SK-N-SH treated with all-trans-retinoic acid at 6 μM for 48 hours (cell line): Measurements from ENCODE around the gene TNRC6B.

ENCODE experiments used
- ARNTL ChIP-seq: fragments of 450-650 bp; formaldehyde crosslinking; IDR thresholded peaks from 2 replicates; pipeline ENCODE4 v1.5.0; 2020; ENCODE audit warnings: low read depth, mild to moderate bottlenecking, moderate library complexity, borderline replicate concordance
- GLIS3 ChIP-seq: fragments of 250-450 bp; sonication (Bioruptor Pico); IDR thresholded peaks from 2 replicates; pipeline ENCODE4 v1.5.0; 2020; ENCODE audit warnings: mild to moderate bottlenecking, moderate library complexity
- OSR1 ChIP-seq: fragments of 250-450 bp; sonication (Bioruptor Pico); IDR thresholded peaks from 2 replicates; pipeline ENCODE4 v1.8.0; 2022; ENCODE audit warnings: moderate library complexity, mild to moderate bottlenecking, inconsistent platforms
- PATZ1 ChIP-seq: fragments of 250-450 bp; sonication (Bioruptor Pico); IDR thresholded peaks from 2 replicates; pipeline ENCODE4 v1.8.0; 2020; ENCODE audit warnings: mild to moderate bottlenecking, moderate library complexity, borderline replicate concordance
- RARB ChIP-seq: fragments of 250-450 bp; sonication (Bioruptor Pico); IDR thresholded peaks from 2 replicates; pipeline ENCODE4 v1.8.0; 2021; ENCODE audit warnings: mild to moderate bottlenecking, moderate library complexity
- TCF4 ChIP-seq: fragments of 250-450 bp; sonication (Bioruptor Pico); IDR thresholded peaks from 2 replicates; pipeline ENCODE4 v1.8.0; 2021; ENCODE audit warnings: mild to moderate bottlenecking, moderate library complexity, borderline replicate concordance
- TOX ChIP-seq: fragments of 250-450 bp; sonication (Bioruptor Pico); IDR thresholded peaks from 2 replicates; pipeline ENCODE4 v1.8.0; 2021; ENCODE audit warnings: mild to moderate bottlenecking, moderate library complexity, borderline replicate concordance
- ZFP3 ChIP-seq: fragments of 250-450 bp; sonication (Bioruptor Pico); IDR thresholded peaks from 2 replicates; pipeline ENCODE4 v1.5.0; 2020; ENCODE audit warnings: mild to moderate bottlenecking, moderate library complexity
- ZNF565 ChIP-seq: fragments of 450-650 bp; formaldehyde crosslinking; conservative IDR thresholded peaks from 2 replicates; pipeline ENCODE4 v1.5.0; 2020; ENCODE audit warnings: low read depth, mild to moderate bottlenecking, moderate library complexity

- no peak for TF ChIP-seq ZNF565 (CRISPR knock-in tag)
- TF ChIP-seq PATZ1 (CRISPR knock-in tag) = no peak
- TF ChIP-seq RARB = no peak
- no peak for TF ChIP-seq OSR1 (CRISPR knock-in tag)
- TF ChIP-seq GLIS3 (CRISPR knock-in tag) = no peak
- TF ChIP-seq ARNTL (CRISPR knock-in tag) = no peak
- TF ChIP-seq TCF4 = no peak
- TF ChIP-seq ZFP3 = no peak
- TF ChIP-seq TOX (CRISPR knock-in tag) = no peak
Measured at GRCh38 chr22:40341604-40342003, 163.9 kb downstream of the TNRC6B start.
